A673 (cell line): ENCODE results near the gene TMEM150C.

Experiments
- CTCF ChIP-seq: fragments of 300-800, 200-600 bp; sonication (generic); conservative IDR thresholded peaks from 2 replicates; pipeline ENCODE4 v1.5.1; 2017; ENCODE audit warnings: low read depth, mild to moderate bottlenecking, antibody characterized with exemption, low read length, moderate library complexity, mixed read lengths
- EZH2 ChIP-seq: fragments of 200-600 bp; sonication (generic); IDR thresholded peaks from 2 replicates; pipeline ENCODE4 v1.6.1; 2017; ENCODE audit warnings: borderline replicate concordance, low read depth, mild to moderate bottlenecking, mixed read lengths, antibody characterized with exemption, low read length; ENCODE audit not compliant: poor library complexity, severe bottlenecking

- TF ChIP-seq CTCF: no peak
- no peak for TF ChIP-seq EZH2
These were observed 113.9 kb downstream of the TMEM150C start for GRCh38 chr4:82447886-82448285.
